ENCODE results near the gene PPRC1.

PPRC1 gene

GRCh38 chr10:102120142-102120990 is 12.5 kb upstream of the PPRC1 start, which contains the start of gene LDB1:
Gene LDB1 (minus strand): TSS chr10:102120368. CDS start chr10:102120110, 258 bp downstream.
- Histone ChIP-seq H3K9me3 (no peaks in the 10 kb centered on the region), H3K4me1 (ENCODE audit: control insufficient read depth in 1 of 2, insufficient read depth in 1 of 2, low read depth in 1 of 2, low read length in 1 of 2) (peaks cover 51 to 57% of the 10 kb centered on the region in 2 experiments)

GRCh38 chr10:102120991-102121738 is 11.7 kb upstream of the PPRC1 start:
- no peaks in the 10 kb centered on the region for H3K9me3 ChIP-seq
- no peak for TF ChIP-seq CTCF (IDR thresholded peaks at IDR 0.05)
- no peaks in the 10 kb centered on the region for H3K36me3 ChIP-seq
- peaks cover 43 to 49% of the 10 kb centered on the region in 2 experiments for H3K4me1 ChIP-seq (ENCODE audit: control insufficient read depth in 1 of 2, insufficient read depth in 1 of 2, low read depth in 1 of 2, low read length in 1 of 2)
- peak overlapping the region; percentile 98 for H3K27ac ChIP-seq
- H3K4me3 ChIP-seq (ENCODE audit: low read depth in 1 of 2, low read length in 1 of 2), result peak overlapping the region; percentile 86 to 91
- no peaks in the 10 kb centered on the region for H3K27me3 ChIP-seq

More at GRCh38 chr10:102120142-102120990, 12.5 kb upstream of the PPRC1 start, which contains the start of gene LDB1:
- TF ChIP-seq CTCF (IDR thresholded peaks at IDR 0.05), result peak; percentile 50
- H3K36me3 ChIP-seq, result no peaks in the 10 kb centered on the region
- H3K27ac ChIP-seq, result peak within 1 kb of the TSS; percentile 98
- H3K4me3 ChIP-seq (ENCODE audit: low read depth in 1 of 2, low read length in 1 of 2), result peak within 1 kb of the TSS; percentile 86 to 91
- no peaks in the 10 kb centered on the region for H3K27me3 ChIP-seq

DNA sequence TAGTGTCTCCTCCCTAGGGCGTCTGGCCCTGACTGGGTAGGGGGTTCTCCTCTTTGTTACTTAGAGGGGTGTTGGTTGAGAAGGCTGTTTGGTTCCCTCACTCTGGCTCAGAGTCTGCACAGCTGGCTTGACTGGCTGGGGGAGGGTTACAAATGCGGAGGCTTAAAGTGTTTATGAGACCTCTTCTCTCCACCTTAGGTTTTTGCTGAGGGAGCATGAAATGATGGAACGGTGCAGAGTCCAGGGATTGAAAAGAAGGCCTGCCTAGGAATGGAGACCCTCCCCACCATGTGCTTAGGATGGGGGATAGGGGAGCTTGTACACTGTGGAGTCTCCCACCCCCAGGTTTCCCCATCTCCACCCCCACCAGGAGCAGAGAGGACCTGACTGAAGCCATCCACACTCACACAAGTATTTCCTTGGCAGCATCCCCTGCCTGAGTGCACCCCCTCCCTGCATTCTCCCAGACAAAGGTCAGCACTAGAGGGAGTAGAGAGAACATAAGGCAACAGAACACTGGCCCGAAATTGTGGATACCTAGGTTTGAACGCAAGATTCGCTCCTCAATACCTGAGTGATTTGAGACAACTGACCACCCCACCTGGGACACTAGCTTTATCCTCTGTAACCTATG is 11.0 kb upstream of the PPRC1 start:
- TF ChIP-seq CTCF (IDR thresholded peaks at IDR 0.05), result no peak
- Histone ChIP-seq H3K27ac (no peak overlapping the region), H3K9me3 (no peaks in the 10 kb centered on the region), H3K4me3 (ENCODE audit: low read depth in 1 of 2, low read length in 1 of 2) (no peak overlapping the region), H3K36me3 (no peaks in the 10 kb centered on the region), H3K27me3 (no peaks in the 10 kb centered on the region), H3K4me1 (ENCODE audit: control insufficient read depth in 1 of 2, insufficient read depth in 1 of 2, low read depth in 1 of 2, low read length in 1 of 2) (peaks cover 36 to 42% of the 10 kb centered on the region in 2 experiments)

- TF ChIP-seq CTCF (IDR thresholded peaks at IDR 0.05), result no peak
- Histone ChIP-seq H3K9me3 (no peaks in the 10 kb centered on the region), H3K27me3 (no peaks in the 10 kb centered on the region), H3K36me3 (no peaks in the 10 kb centered on the region), H3K4me3 (ENCODE audit: low read depth in 1 of 2, low read length in 1 of 2) (no peak overlapping the region), H3K27ac (no peak overlapping the region), H3K4me1 (ENCODE audit: control insufficient read depth in 1 of 2, insufficient read depth in 1 of 2, low read depth in 1 of 2, low read length in 1 of 2) (peaks cover 30 to 36% of the 10 kb centered on the region in 2 experiments)
Observed at GRCh38 chr10:102122450-102122849, 10.4 kb upstream of the PPRC1 start.

- H3K4me1 ChIP-seq (ENCODE audit: control insufficient read depth in 1 of 2, insufficient read depth in 1 of 2, low read depth in 1 of 2, low read length in 1 of 2), result peaks cover 22 to 29% of the 10 kb centered on the region in 2 experiments
- H3K27me3 ChIP-seq, result no peaks in the 10 kb centered on the region
- TF ChIP-seq CTCF (IDR thresholded peaks at IDR 0.05), result no peak
- no peaks in the 10 kb centered on the region for H3K36me3 ChIP-seq
- H3K9me3 ChIP-seq, result no peaks in the 10 kb centered on the region
- no peak overlapping the region for H3K27ac ChIP-seq
- H3K4me3 ChIP-seq (ENCODE audit: low read depth in 1 of 2, low read length in 1 of 2), result no peak overlapping the region
Observed at GRCh38 chr10:102123223-102123622, 9.6 kb upstream of the PPRC1 start.

All from neutrophil (primary cell).